Lung (tissue), 12 donors: ENCODE measurements around the gene SCARB1. TPM values are rescaled to one million over a fixed set of nuclear protein-coding genes. Genes with fewer than 3 reads are reported as not detected.
"Not testable (repeated sequence)": the region's sequence is repeated elsewhere in the genome, so short reads cannot be mapped to it uniquely, and the experiment has no call there.

Experiments
- ATAC-seq: fragments of 200-7000 bp; cut with Tn5 transposase; one replicate; pipeline ENCODE4 v1.9.1; 2020; ENCODE audit warnings: moderate number of reproducible peaks; ENCODE audit not compliant: insufficient read depth, low FRiP score
- DNase-seq, 3 donors: peaks; one replicate each; pipeline ENCODE4 v3.0.0-alpha.2; 2013 to 2017
- H3K27ac ChIP-seq, 2 donors: one replicate each; pipeline ENCODE4 v1.5.1; 2013; ENCODE audit warnings: mild to moderate bottlenecking in 2 of 2, moderate library complexity in 2 of 2, control low read depth in 1 of 2, inconsistent platforms in 1 of 2, low read depth in 1 of 2, low read length in 1 of 2
- H3K27me3 ChIP-seq, 3 donors: one replicate each; pipeline ENCODE4 v1.5.1; 2013; ENCODE audit warnings: low read length in 2 of 3; ENCODE audit not compliant: control insufficient read depth in 3 of 3, insufficient read depth in 3 of 3
- H3K36me3 ChIP-seq, 4 donors: one replicate each; pipeline ENCODE4 v1.5.1; 2013; ENCODE audit warnings: low read length in 4 of 4, mild to moderate bottlenecking in 1 of 4, moderate library complexity in 1 of 4; ENCODE audit not compliant: control insufficient read depth in 4 of 4, insufficient read depth in 4 of 4
- H3K4me1 ChIP-seq, 5 donors: one replicate each; pipeline ENCODE4 v1.5.1; 2013; ENCODE audit warnings: low read length in 5 of 5, mild to moderate bottlenecking in 2 of 5, moderate library complexity in 1 of 5; ENCODE audit not compliant: control insufficient read depth in 5 of 5, insufficient read depth in 5 of 5
- H3K4me3 ChIP-seq: one replicate; pipeline ENCODE4 v1.5.1; 2013; ENCODE audit warnings: mild to moderate bottlenecking, control low read depth, moderate library complexity
- H3K9ac ChIP-seq, 2 donors: one replicate each; pipeline ENCODE4 v1.5.1; 2013; ENCODE audit warnings: low read length in 2 of 2, control low read depth in 1 of 2; ENCODE audit not compliant: insufficient read depth in 1 of 2
- H3K9me3 ChIP-seq, 4 donors: one replicate each; pipeline ENCODE4 v1.5.1; 2013; ENCODE audit warnings: low read length in 3 of 4, mild to moderate bottlenecking in 1 of 4, moderate library complexity in 1 of 4; ENCODE audit not compliant: control insufficient read depth in 4 of 4, insufficient read depth in 3 of 4
- CTCF ChIP-seq: IDR thresholded peaks from 2 replicates; pipeline ENCODE4 v1.5.1; 2012; ENCODE audit warnings: mild to moderate bottlenecking; ENCODE audit errors: control extremely low read depth, extremely low read depth
- WGBS, 2 donors: extraction: QIAGEN DNeasy Blood & Tissue Kit; methylation state at CpG; one replicate each; pipeline ENCODE4 v1.1.7; 2013; 5-methylcytosine and 5-hydroxymethylcytosine counted together
- polyA plus RNA-seq, 2 donors: library from polyadenylated mRNA; stranded (reverse); fragments of 200-250 nt; gene quantifications; one replicate each; pipeline ENCODE4 v1.2.1, GENCODE V29; 2013
- total RNA-seq, 2 donors: library from RNA; depleted of rRNA in 1 of 2; stranded (reverse); fragments of >200 nt in 1 of 2; gene quantifications; one replicate each; pipeline ENCODE4 v1.2.1, GENCODE V29; 2014 to 2021
- donor health status: control.
- donor health status: control.
- donor health status: Bipolar disorder and iron deficiency.
- donor health status: healthy.
- donor health status: DM: yes; HTN: yes; CAD: no.

The SCARB1 gene
- total and polyA plus RNA-seq, 4 donors = 11.9 to 31.3 (median 28.8) TPM

- 89 to 94% methylated on average over 10 of the region's 10 CpGs for WGBS, 2 donors
- Histone ChIP-seq H3K36me3 (no peaks in the 10 kb centered on the region), H3K9me3 (no peaks in the 10 kb centered on the region), H3K27ac (no peak overlapping the region), H3K4me3 (no peak overlapping the region), H3K9ac (no peak overlapping the region), H3K27me3 (no peaks in the 10 kb centered on the region), H3K4me1 (peaks cover 0 to 5% (median 2%) of the 10 kb centered on the region in 5 donors)
- no peak for ATAC-seq
- no peak for TF ChIP-seq CTCF
- DNase-seq = no peak
Observed at GRCh38 chr12:124883263-124884130, 19.8 kb upstream of the SCARB1 start.

GRCh38 chr12:124881123-124881522 lies 17.5 kb upstream of the SCARB1 start:
- WGBS, 2 donors = 13 to 20% methylated on average over 10 of the region's 10 CpGs
- Histone ChIP-seq H3K9ac (no peak overlapping the region), H3K9me3 (peaks cover 0 to 2% (median 0%) of the 10 kb centered on the region in 4 donors), H3K4me1 (peaks cover 0 to 4% (median 2%) of the 10 kb centered on the region in 5 donors), H3K36me3 (no peaks in the 10 kb centered on the region), H3K4me3 (no peak overlapping the region), H3K27me3 (no peaks in the 10 kb centered on the region), H3K27ac (no peak overlapping the region)
- TF ChIP-seq CTCF = no peak
- ATAC-seq = no peak
- peak in 2 of 3 donors; percentile 47 to 56 for DNase-seq

GRCh38 chr12:124880335-124880734 lies 16.7 kb upstream of the SCARB1 start:
- H3K4me1 ChIP-seq, H3K9ac ChIP-seq, H3K4me3 ChIP-seq, ATAC-seq, DNase-seq, H3K9me3 ChIP-seq, H3K27me3 ChIP-seq, H3K36me3 ChIP-seq, H3K27ac ChIP-seq: not testable (repeated sequence)
- 81 to 82% methylated on average over 11 of the region's 11 CpGs for WGBS, 2 donors

GRCh38 chr12:124878795-124879516 lies 15.3 kb upstream of the SCARB1 start:
- no peak overlapping the region for H3K4me3 ChIP-seq
- no peaks in the 10 kb centered on the region for H3K27me3 ChIP-seq
- H3K9me3 ChIP-seq = peaks cover 0 to 2% (median 0%) of the 10 kb centered on the region in 4 donors
- H3K9ac ChIP-seq = no peak overlapping the region
- WGBS, 2 donors = 88 to 95% methylated on average over 18 of the region's 18 CpGs
- ATAC-seq (no peak), DNase-seq (no peak)
- no peak overlapping the region for H3K27ac ChIP-seq
- no peaks in the 10 kb centered on the region for H3K36me3 ChIP-seq
- H3K4me1 ChIP-seq = peaks cover 0 to 8% (median 2%) of the 10 kb centered on the region in 5 donors
- TF ChIP-seq CTCF = no peak
